IMR-90 (cell line): Measurements from ENCODE around the gene CEBPE. TPM values are rescaled to one million over a fixed set of nuclear protein-coding genes. Genes with fewer than 3 reads are reported as not detected.

Experiments used
- ATAC-seq: fragments of 200-7000 bp; cut with Tn5 transposase; 2 replicates; pipeline ENCODE4 v1.9.1; 2020; ENCODE audit warnings: low read depth, mild to moderate bottlenecking, moderate library complexity
- BruUV-seq: library from RNA; stranded (reverse); fragments of 400-500 nt; replicated peaks from 2 replicates; lab custom pipeline; 2021; lab: Mats Ljungman, UMichigan
- CTCF ChIA-PET: fragments of 300-600 bp; formaldehyde crosslinking; extraction: SDS; loops from one replicate; lab custom pipeline; 2021; ENCODE audit warnings: antibody characterized with exemption; lab: Yijun Ruan, JAX
- POLR2A ChIA-PET: fragments of 300-600 bp; sonication (Branson Sonifier 250); formaldehyde crosslinking; loops from one replicate; lab custom pipeline; 2022; ENCODE audit warnings: antibody characterized with exemption; ENCODE audit not compliant: unreplicated experiment; lab: Charles Lee
- DNase-seq: peaks from one replicate; pipeline ENCODE4 v3.0.0; 2013
- H2AFZ ChIP-seq: replicated peaks from 2 replicates; pipeline ENCODE3; 2013; ENCODE audit warnings: low read length, mild to moderate bottlenecking; ENCODE audit not compliant: poor library complexity
- H2AK5ac ChIP-seq: 2 replicates; pipeline ENCODE4 v1.6.1; 2013; ENCODE audit warnings: low read depth, low read length, inconsistent platforms
- H2AK9ac ChIP-seq: replicated peaks from 2 replicates; pipeline ENCODE3; 2013; ENCODE audit warnings: mild to moderate bottlenecking, low read depth, low read length, moderate library complexity; ENCODE audit not compliant: poor library complexity
- H2BK120ac ChIP-seq: 2 replicates; pipeline ENCODE4 v1.6.1; 2013; ENCODE audit warnings: low read depth, low read length, inconsistent platforms
- H2BK15ac ChIP-seq: 3 replicates; pipeline ENCODE4 v1.6.1; 2013; ENCODE audit warnings: low read depth, low read length, inconsistent platforms
- H2BK20ac ChIP-seq: 2 replicates; pipeline ENCODE4 v1.6.1; 2013; ENCODE audit warnings: low read depth, mild to moderate bottlenecking, inconsistent platforms, low read length, moderate library complexity
- H2BK5ac ChIP-seq: 2 replicates; pipeline ENCODE4 v1.6.1; 2013; ENCODE audit warnings: mild to moderate bottlenecking, low read depth, low read length, inconsistent platforms; ENCODE audit not compliant: poor library complexity, severe bottlenecking
- H3K14ac ChIP-seq: replicated peaks from 2 replicates; pipeline ENCODE4 v1.6.1; 2013; ENCODE audit warnings: low read depth, low read length, inconsistent platforms
- H3K18ac ChIP-seq: 2 replicates; pipeline ENCODE4 v1.6.1; 2013; ENCODE audit warnings: low read depth, low read length, control low read depth
- H3K23ac ChIP-seq: 2 replicates; pipeline ENCODE4 v1.6.1; 2013; ENCODE audit warnings: low read depth, low read length, inconsistent platforms
- H3K27ac ChIP-seq: 2 replicates; pipeline ENCODE4 v1.5.1; 2013; ENCODE audit warnings: mild to moderate bottlenecking, control low read depth, low read length; ENCODE audit not compliant: insufficient read depth
- H3K27me3 ChIP-seq: 2 replicates; pipeline ENCODE4 v1.6.1; 2013; ENCODE audit warnings: low read length; ENCODE audit not compliant: control insufficient read depth, insufficient read depth
- H3K36me3 ChIP-seq: 2 replicates; pipeline ENCODE4 v1.6.1; 2013; ENCODE audit warnings: low read length, mixed read lengths; ENCODE audit not compliant: control insufficient read depth, insufficient read depth
- H3K4ac ChIP-seq: 2 replicates; pipeline ENCODE4 v1.6.1; 2013; ENCODE audit warnings: low read depth, low read length, inconsistent platforms
- H3K4me1 ChIP-seq: 2 replicates; pipeline ENCODE4 v1.6.1; 2013; ENCODE audit warnings: low read length, mixed read lengths; ENCODE audit not compliant: control insufficient read depth, insufficient read depth
- H3K4me2 ChIP-seq: 2 replicates; pipeline ENCODE4 v1.6.1; 2013; ENCODE audit warnings: low read depth, mild to moderate bottlenecking, control low read depth, low read length, moderate library complexity
- H3K4me3 ChIP-seq: 2 replicates; pipeline ENCODE4 v1.5.1; 2013; ENCODE audit warnings: low read depth, mild to moderate bottlenecking, control low read depth, low read length, moderate library complexity; ENCODE audit not compliant: insufficient read depth
- H3K56ac ChIP-seq: 2 replicates; pipeline ENCODE4 v1.6.1; 2013; ENCODE audit warnings: low read length, inconsistent platforms; ENCODE audit not compliant: insufficient read depth; ENCODE audit errors: extremely low read depth
- H3K79me1 ChIP-seq, 2 experiments: 2 replicates each; pipeline ENCODE4 v1.6.1; 2013; ENCODE audit warnings: low read length in 2 of 2, inconsistent platforms in 1 of 2, low read depth in 1 of 2
- H3K9ac ChIP-seq: 2 replicates; pipeline ENCODE4 v1.6.1; 2013; ENCODE audit warnings: low read depth, low read length, control low read depth
- H3K9me1 ChIP-seq: 2 replicates; pipeline ENCODE4 v1.6.1; 2013; ENCODE audit warnings: low read length, inconsistent platforms; ENCODE audit not compliant: insufficient read depth
- H3K9me3 ChIP-seq: 2 replicates; pipeline ENCODE4 v1.6.1; 2013; ENCODE audit warnings: low read length; ENCODE audit not compliant: control insufficient read depth, insufficient read depth
- H4K20me1 ChIP-seq: 2 replicates; pipeline ENCODE4 v1.6.1; 2013; ENCODE audit warnings: low read length, inconsistent platforms; ENCODE audit not compliant: insufficient read depth
- H4K5ac ChIP-seq: 2 replicates; pipeline ENCODE4 v1.6.1; 2013; ENCODE audit warnings: mild to moderate bottlenecking, low read depth, low read length, control low read depth
- H4K8ac ChIP-seq, 2 experiments: 2 replicates each; pipeline ENCODE4 v1.6.1; 2013; ENCODE audit warnings: low read depth in 2 of 2, low read length in 2 of 2, control low read depth in 1 of 2, inconsistent platforms in 1 of 2
- H4K91ac ChIP-seq: 2 replicates; pipeline ENCODE4 v1.6.1; 2013; ENCODE audit warnings: low read depth, low read length, inconsistent platforms; ENCODE audit not compliant: insufficient read depth
- BHLHE40 ChIP-seq: fragments of 150-350 bp; IDR thresholded peaks from 2 replicates; pipeline ENCODE4 v1.6.1; 2016; ENCODE audit warnings: mild to moderate bottlenecking, low read depth, low read length
- CEBPB ChIP-seq: IDR thresholded peaks from 2 replicates; pipeline ENCODE4 v1.6.1; 2012; ENCODE audit warnings: low read depth, low read length, improper control_type of control experiment
- CHD1 ChIP-seq: IDR thresholded peaks from 2 replicates; pipeline ENCODE4 v1.6.1; 2012; ENCODE audit warnings: low read depth, low read length, improper control_type of control experiment
- FOS ChIP-seq: fragments of 150-350 bp; IDR thresholded peaks from 2 replicates; pipeline ENCODE4 v1.6.1; 2016; ENCODE audit warnings: low read depth, low read length
- MAFK ChIP-seq: IDR thresholded peaks from 2 replicates; pipeline ENCODE4 v1.6.1; 2012; ENCODE audit warnings: low read depth, low read length, improper control_type of control experiment
- MAZ ChIP-seq: IDR thresholded peaks from 2 replicates; pipeline ENCODE4 v1.6.1; 2012; ENCODE audit warnings: low read depth, mild to moderate bottlenecking, low read length, improper control_type of control experiment, moderate library complexity, borderline replicate concordance
- MXI1 ChIP-seq: IDR thresholded peaks from 2 replicates; pipeline ENCODE4 v1.6.1; 2012; ENCODE audit warnings: low read depth, mild to moderate bottlenecking, low read length, moderate library complexity, borderline replicate concordance
- NFE2L2 ChIP-seq: fragments of 150-350 bp; IDR thresholded peaks from 2 replicates; pipeline ENCODE4 v1.6.1; 2016; ENCODE audit warnings: low read depth, mild to moderate bottlenecking, low read length
- POLR2A ChIP-seq: IDR thresholded peaks from 2 replicates; pipeline ENCODE4 v1.6.1; 2012; ENCODE audit warnings: mild to moderate bottlenecking, low read depth, low read length
- RAD21 ChIP-seq: IDR thresholded peaks from 2 replicates; pipeline ENCODE4 v1.6.1; 2012; ENCODE audit warnings: low read length, improper control_type of control experiment
- RCOR1 ChIP-seq: IDR thresholded peaks from 2 replicates; pipeline ENCODE4 v1.6.1; 2012; ENCODE audit warnings: mild to moderate bottlenecking, low read length, improper control_type of control experiment; ENCODE audit not compliant: insufficient replicate concordance
- RFX5 ChIP-seq: IDR thresholded peaks from 2 replicates; pipeline ENCODE4 v1.8.0; 2012; ENCODE audit warnings: low read depth, mild to moderate bottlenecking, low read length, moderate library complexity
- SMC3 ChIP-seq: fragments of 150-350 bp; IDR thresholded peaks from 2 replicates; pipeline ENCODE4 v1.6.1; 2016; ENCODE audit warnings: low read depth, mild to moderate bottlenecking, antibody characterized with exemption, low read length, moderate library complexity
- WGBS, 2 experiments: methylation state at CpG; one replicate each; pipeline versions ENCODE4 v1.1.5 to v1.1.7; 2013; ENCODE audit warnings: missing lambda C conversion rate in 2 of 2; ENCODE audit not compliant: insufficient read length in 1 of 2; ENCODE audit errors: extremely low coverage in 2 of 2; 5-methylcytosine and 5-hydroxymethylcytosine counted together
- dilution Hi-C: fragments of 300-500 bp; cut with HindIII; formaldehyde crosslinking; loops from one replicate; pipeline ENCODE4 v1.14.3; 2018; ENCODE audit warnings: low sequenced_read_pairs; ENCODE audit not compliant: unreplicated experiment
- in situ Hi-C: fragments of 300-500 bp; cut with MboI; formaldehyde crosslinking; loops from 3 replicates; pipeline ENCODE4 v1.14.3; 2019; ENCODE audit warnings: low sequenced_read_pairs, inconsistent platforms, mixed read lengths
- intact Hi-C: fragments of 100-400 bp; cut with micrococcal nuclease; formaldehyde crosslinking; loops from 2 replicates; pipeline ENCODE4 v1.10.0; 2022
- polyA plus RNA-seq, 3 experiments: library from polyadenylated mRNA; depleted of rRNA; stranded (reverse); fragments of >200 nt; gene quantifications; 2 replicates each; pipeline ENCODE4 v1.2.3, GENCODE V29; 2012; ENCODE audit warnings: low replicate concordance in 1 of 3
- total RNA-seq: library from RNA; depleted of rRNA; stranded (reverse); fragments of >200 nt; gene quantifications from 2 replicates; pipeline ENCODE4 v1.2.3, GENCODE V29; 2012
- TF ChIP-seq, protein P1 (sequence below): fragments of 150-350 bp; IDR thresholded peaks from 2 replicates; pipeline ENCODE4 v1.6.1; 2017; ENCODE audit warnings: mild to moderate bottlenecking, antibody characterized with exemption, low read length, low read depth
- TF ChIP-seq, protein P2 (sequence below): conservative IDR thresholded peaks from 2 replicates; pipeline ENCODE4 v1.5.1; 2012; ENCODE audit warnings: mild to moderate bottlenecking, low read depth, low read length, improper control_type of control experiment
- TF ChIP-seq, protein P3 (sequence below): fragments of 150-350 bp; IDR thresholded peaks from 2 replicates; pipeline ENCODE4 v1.6.1; 2016; ENCODE audit warnings: low read depth, mild to moderate bottlenecking, low read length, moderate library complexity, borderline replicate concordance

The CEBPE gene
- total and polyA plus RNA-seq, 2 of the 4 experiments (the other 2 are of a cell fraction) = 0.05 TPM; not detected in 1

DNA sequence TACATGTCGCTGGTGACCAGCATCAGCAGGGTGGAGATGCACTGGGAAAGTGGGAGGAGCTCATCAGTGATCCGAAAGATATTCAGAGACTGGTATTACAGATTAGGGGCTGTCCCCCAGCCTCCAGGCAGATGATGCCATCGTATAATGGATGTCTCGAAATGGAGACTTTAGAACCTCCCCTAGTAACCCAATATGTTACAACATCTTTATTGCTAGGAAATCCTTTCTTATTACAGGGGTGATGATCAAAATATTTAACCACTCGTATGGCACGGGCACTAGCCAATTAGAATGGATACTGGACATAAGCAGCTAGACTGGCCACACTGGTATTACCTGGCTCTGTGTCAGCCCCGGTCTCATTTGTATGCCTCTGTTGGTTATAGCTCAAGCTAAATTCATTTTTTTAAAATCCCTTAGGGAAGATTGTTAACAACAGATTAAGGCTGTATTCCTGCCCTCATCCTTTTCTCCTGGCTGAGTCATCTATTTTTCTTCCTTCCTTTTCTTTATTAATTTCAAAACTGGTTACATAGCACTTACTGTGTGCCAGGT, 10.8 kb upstream of the CEBPE start:
- H3K4me2 ChIP-seq = no peak overlapping the region
- intact Hi-C loops = no loop called here

More for the DNA sequence above, 10.8 kb upstream of the CEBPE start:
- H4K5ac ChIP-seq = no peak overlapping the region
- ChIA-PET CTCF (interaction anchor here (1.0 to 2.3 kb wide), 2 partner anchors 9 to 57 kb away, joined by 4 to 9 read pairs; no protein-coding TSS in a partner anchor), POLR2A (no interaction called here)
- dilution Hi-C loops = no loop called here
- H2BK120ac ChIP-seq = no peak overlapping the region
- ATAC-seq = no peak
- no peaks in the 10 kb centered on the region for H3K4me1 ChIP-seq
- no peak overlapping the region for H2BK15ac ChIP-seq
- WGBS, 2 experiments = 100% methylated on average over 2 of the region's 7 CpGs; no CpG with 5 or more reads in 1 of the 2 experiments
- TF ChIP-seq, protein P1, sequence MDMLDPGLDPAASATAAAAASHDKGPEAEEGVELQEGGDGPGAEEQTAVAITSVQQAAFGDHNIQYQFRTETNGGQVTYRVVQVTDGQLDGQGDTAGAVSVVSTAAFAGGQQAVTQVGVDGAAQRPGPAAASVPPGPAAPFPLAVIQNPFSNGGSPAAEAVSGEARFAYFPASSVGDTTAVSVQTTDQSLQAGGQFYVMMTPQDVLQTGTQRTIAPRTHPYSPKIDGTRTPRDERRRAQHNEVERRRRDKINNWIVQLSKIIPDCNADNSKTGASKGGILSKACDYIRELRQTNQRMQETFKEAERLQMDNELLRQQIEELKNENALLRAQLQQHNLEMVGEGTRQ = no peak
- TF ChIP-seq MAZ (no peak), MXI1 (no peak), FOS (no peak), CHD1 (no peak), RFX5 (no peak), NFE2L2 (no peak), POLR2A (no peak), RCOR1 (no peak), RAD21 (no peak), BHLHE40 (no peak), SMC3 (no peak), MAFK (no peak), CEBPB (no peak)
- TF ChIP-seq, protein P2, sequence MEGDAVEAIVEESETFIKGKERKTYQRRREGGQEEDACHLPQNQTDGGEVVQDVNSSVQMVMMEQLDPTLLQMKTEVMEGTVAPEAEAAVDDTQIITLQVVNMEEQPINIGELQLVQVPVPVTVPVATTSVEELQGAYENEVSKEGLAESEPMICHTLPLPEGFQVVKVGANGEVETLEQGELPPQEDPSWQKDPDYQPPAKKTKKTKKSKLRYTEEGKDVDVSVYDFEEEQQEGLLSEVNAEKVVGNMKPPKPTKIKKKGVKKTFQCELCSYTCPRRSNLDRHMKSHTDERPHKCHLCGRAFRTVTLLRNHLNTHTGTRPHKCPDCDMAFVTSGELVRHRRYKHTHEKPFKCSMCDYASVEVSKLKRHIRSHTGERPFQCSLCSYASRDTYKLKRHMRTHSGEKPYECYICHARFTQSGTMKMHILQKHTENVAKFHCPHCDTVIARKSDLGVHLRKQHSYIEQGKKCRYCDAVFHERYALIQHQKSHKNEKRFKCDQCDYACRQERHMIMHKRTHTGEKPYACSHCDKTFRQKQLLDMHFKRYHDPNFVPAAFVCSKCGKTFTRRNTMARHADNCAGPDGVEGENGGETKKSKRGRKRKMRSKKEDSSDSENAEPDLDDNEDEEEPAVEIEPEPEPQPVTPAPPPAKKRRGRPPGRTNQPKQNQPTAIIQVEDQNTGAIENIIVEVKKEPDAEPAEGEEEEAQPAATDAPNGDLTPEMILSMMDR = no peak
- TF ChIP-seq, protein P3, sequence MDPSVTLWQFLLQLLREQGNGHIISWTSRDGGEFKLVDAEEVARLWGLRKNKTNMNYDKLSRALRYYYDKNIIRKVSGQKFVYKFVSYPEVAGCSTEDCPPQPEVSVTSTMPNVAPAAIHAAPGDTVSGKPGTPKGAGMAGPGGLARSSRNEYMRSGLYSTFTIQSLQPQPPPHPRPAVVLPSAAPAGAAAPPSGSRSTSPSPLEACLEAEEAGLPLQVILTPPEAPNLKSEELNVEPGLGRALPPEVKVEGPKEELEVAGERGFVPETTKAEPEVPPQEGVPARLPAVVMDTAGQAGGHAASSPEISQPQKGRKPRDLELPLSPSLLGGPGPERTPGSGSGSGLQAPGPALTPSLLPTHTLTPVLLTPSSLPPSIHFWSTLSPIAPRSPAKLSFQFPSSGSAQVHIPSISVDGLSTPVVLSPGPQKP = no peak
- H3K9me1 ChIP-seq = no peaks in the 10 kb centered on the region
- BruUV-seq = no TSS peak
- no peak overlapping the region for H3K9ac ChIP-seq
- H2AK9ac ChIP-seq = no peak overlapping the region
- in situ Hi-C loops = loop anchor here (5.0 kb wide), 1 partner anchor 52 kb away; the partner anchor contains the start of gene SLC7A8
- no peak overlapping the region for H3K27ac ChIP-seq
- no peak for DNase-seq
- H3K56ac ChIP-seq = no peak overlapping the region
- H2BK5ac ChIP-seq = no peak overlapping the region
- H3K4me3 ChIP-seq = no peak overlapping the region
- H3K14ac ChIP-seq = no peak overlapping the region
- H2AK5ac ChIP-seq = no peak overlapping the region
- H4K91ac ChIP-seq = no peak overlapping the region
- no peaks in the 10 kb centered on the region for H4K20me1 ChIP-seq
- no peak overlapping the region for H4K8ac ChIP-seq
- no peaks in the 10 kb centered on the region for H3K9me3 ChIP-seq
- peaks cover 30% of the 10 kb centered on the region for H3K27me3 ChIP-seq
- H2BK20ac ChIP-seq = no peak overlapping the region
- no peak overlapping the region for H3K23ac ChIP-seq
- H2AFZ ChIP-seq = no peak overlapping the region
- no peak overlapping the region for H3K4ac ChIP-seq
- no peaks in the 10 kb centered on the region for H3K36me3 ChIP-seq
- H3K18ac ChIP-seq = no peak overlapping the region
- no peaks in the 10 kb centered on the region for H3K79me1 ChIP-seq
